LNCAP (cell line): ENCODE data around the gene TEAD1.

Experiments
- CTCF ChIP-seq: fragments of 450-650 bp; IDR thresholded peaks from 2 replicates; pipeline ENCODE4 v1.5.1; 2017; ENCODE audit warnings: mild to moderate bottlenecking

TEAD1 gene

GRCh38 chr11:12752868-12753524 lies 78.8 kb downstream of the TEAD1 start:
- TF ChIP-seq CTCF = no peak

DNA sequence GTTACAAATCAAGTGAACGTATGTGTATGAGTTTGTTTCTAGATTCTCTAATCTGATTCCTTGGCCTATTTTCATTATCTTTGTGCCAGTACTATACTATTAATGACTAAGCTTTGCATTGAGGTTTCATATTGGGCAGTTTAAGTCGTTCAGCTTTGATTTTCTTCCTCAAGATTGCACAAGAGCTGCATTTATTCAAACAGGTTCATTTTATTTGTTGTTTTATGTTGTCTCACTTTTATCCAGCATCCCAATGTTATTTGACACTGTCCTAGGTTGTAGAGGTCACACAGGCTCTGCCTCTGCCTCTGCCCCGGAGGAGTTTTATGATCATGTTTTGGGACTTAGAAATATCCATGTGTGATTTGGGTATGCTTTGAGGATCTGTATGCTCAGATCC lies 79.8 kb downstream of the TEAD1 start:
- TF ChIP-seq CTCF = no peak

- no peak for TF ChIP-seq CTCF
These were observed 80.5 kb downstream of the TEAD1 start for GRCh38 chr11:12754582-12755234.

- TF ChIP-seq CTCF = no peak
These were observed 81.6 kb downstream of the TEAD1 start for GRCh38 chr11:12755510-12756453.

GRCh38 chr11:12756454-12756806 lies 82.2 kb downstream of the TEAD1 start:
- no peak for TF ChIP-seq CTCF

GRCh38 chr11:12756867-12757266 lies 82.6 kb downstream of the TEAD1 start:
- no peak for TF ChIP-seq CTCF

DNA sequence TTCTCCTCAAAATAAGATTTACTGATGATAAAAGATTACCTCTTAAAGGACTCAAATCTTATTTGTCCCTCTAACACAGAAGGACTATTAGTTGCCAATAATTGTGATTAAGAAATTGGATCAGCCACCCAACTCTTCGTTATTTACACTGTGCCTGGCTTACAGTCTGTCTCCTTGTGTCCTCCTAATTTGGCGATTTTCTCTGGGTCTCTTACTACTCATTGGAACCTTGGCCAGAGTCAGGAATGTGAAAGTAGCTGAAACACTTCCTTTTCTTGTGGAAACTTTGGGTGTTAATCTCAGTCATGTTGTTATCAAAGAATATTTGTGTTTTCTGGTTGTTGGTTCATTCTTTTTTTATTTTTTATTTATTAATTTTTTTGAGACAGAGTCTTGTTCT lies 83.2 kb downstream of the TEAD1 start:
- no peak for TF ChIP-seq CTCF
